ENCODE data around the gene DCST1.

- TF ChIP-seq POLR2A (IDR thresholded peaks at IDR 0.05; ENCODE audit: extremely low read depth, insufficient read length), result no peak
- no peak for TF ChIP-seq CTCF (IDR thresholded peaks at IDR 0.05; ENCODE audit: low read depth, low read length)
These were observed 44.3 kb downstream of the DCST1 start for GRCh38 chr1:155077758-155078445.
